K562 (cell line): Measurements from ENCODE around the gene TNPO2. TPM values are rescaled to one million over a fixed set of nuclear protein-coding genes. Genes with fewer than 3 reads are reported as not detected.

Experiments
- ARNT ChIP-seq, 2 experiments: fragments of 450-650 bp; IDR thresholded peaks; 2 replicates each; pipeline ENCODE4 v1.6.1; 2016; ENCODE audit warnings: mild to moderate bottlenecking in 1 of 2
- CHD2 ChIP-seq: IDR thresholded peaks from 2 replicates; pipeline ENCODE4 v1.6.1; 2011; ENCODE audit warnings: low read depth, low read length
- CTBP1 ChIP-seq: fragments of 450-650 bp; IDR thresholded peaks from 2 replicates; pipeline ENCODE4 v1.6.1; 2016; ENCODE audit warnings: borderline replicate concordance
- DDX20 ChIP-seq: fragments of 450-650 bp; IDR thresholded peaks from 2 replicates; pipeline ENCODE4 v1.6.1; 2016; ENCODE audit warnings: missing genetic modification characterization, low read depth, mild to moderate bottlenecking, missing compliant biosample characterization, moderate library complexity
- EP300 ChIP-seq: IDR thresholded peaks from 2 replicates; pipeline ENCODE4 v1.6.1; 2012; ENCODE audit warnings: low read length, improper control_type of control experiment
- GABPA ChIP-seq: fragments of 200-800 bp; sonication (Bioruptor generic); conservative IDR thresholded peaks from 2 replicates; pipeline ENCODE4 v1.6.1; 2016; ENCODE audit warnings: low read depth, missing genetic modification characterization, missing compliant biosample characterization
- GTF2E2 ChIP-seq: fragments of 200-800 bp; sonication (Bioruptor generic); IDR thresholded peaks from 2 replicates; pipeline ENCODE4 v1.6.1; 2016; ENCODE audit warnings: missing genetic modification characterization, missing compliant biosample characterization
- MAFK ChIP-seq: IDR thresholded peaks from 2 replicates; pipeline ENCODE4 v1.6.1; 2011; ENCODE audit warnings: low read length, improper control_type of control experiment
- MAZ ChIP-seq, 2 experiments: fragments of 450-650 bp in 1 of 2; sonication (generic) in 1 of 2; formaldehyde crosslinking; IDR thresholded peaks in 1 of 2; conservative IDR thresholded peaks in 1 of 2; 2 replicates each; pipeline versions ENCODE4 v1.4.0 to v1.5.0; 2020; ENCODE audit warnings: mild to moderate bottlenecking in 1 of 2, missing genetic modification reagents in 1 of 2
- PML ChIP-seq: IDR thresholded peaks from 2 replicates; pipeline ENCODE4 v1.6.1; 2012; ENCODE audit warnings: low read length, inconsistent platforms
- POLR2AphosphoS5 ChIP-seq: IDR thresholded peaks from 2 replicates; pipeline ENCODE4 v1.6.1; 2011; ENCODE audit warnings: mild to moderate bottlenecking, low read depth, low read length, moderate library complexity; ENCODE audit not compliant: control insufficient read depth, insufficient read depth
- RCOR1 ChIP-seq, 2 experiments: IDR thresholded peaks; 2 replicates each; pipeline ENCODE4 v1.6.1; 2012; ENCODE audit warnings: low read depth in 2 of 2, low read length in 2 of 2, borderline replicate concordance in 1 of 2, improper control_type of control experiment in 1 of 2
- polyA plus RNA-seq, 8 experiments: library from polyadenylated mRNA; depleted of rRNA in 4 of 8; stranded (reverse) in 5 of 8; unstranded in 3 of 8; fragments of >200 nt; fragmentation: Nextera tagmentation in 2 of 8; fragmentation: Illumina TruSeq in 1 of 8; extraction: Ambion mirVana in 2 of 8; extraction: Trizol in 1 of 8; gene quantifications; 2 replicates each; pipeline versions ENCODE4 v1.2.1 to v1.2.3, GENCODE V29; 2011 to 2014; ENCODE audit warnings: inconsistent platforms in 1 of 8, missing spikeins in 1 of 8
- total RNA-seq, 7 experiments: library from RNA; depleted of rRNA in 6 of 7; stranded (reverse); fragments of >200 nt in 6 of 7; fragmentation: Illumina TruSeq in 2 of 7; extraction: Trizol in 2 of 7; gene quantifications; 2 replicates each; pipeline versions ENCODE4 v1.2.1 to v1.2.3, GENCODE V29; 2011 to 2021; ENCODE audit warnings: low replicate concordance in 1 of 7
- TF ChIP-seq, protein P1 (sequence below): sonication (generic); formaldehyde crosslinking; IDR thresholded peaks from 2 replicates; pipeline ENCODE4 v1.5.0; 2020; ENCODE audit warnings: missing genetic modification reagents
- TF ChIP-seq, protein P2 (sequence below): fragments of 450-650 bp; formaldehyde crosslinking; IDR thresholded peaks from 2 replicates; pipeline ENCODE4 v1.4.0; 2020; ENCODE audit warnings: mild to moderate bottlenecking, moderate library complexity
- TF ChIP-seq, protein P3 (sequence below): fragments of 450-650 bp; formaldehyde crosslinking; conservative IDR thresholded peaks from 2 replicates; pipeline ENCODE4 v1.4.0; 2022; ENCODE audit warnings: mild to moderate bottlenecking, missing genetic modification characterization
- TF ChIP-seq, protein P4 (sequence below): IDR thresholded peaks from 2 replicates; pipeline ENCODE4 v1.6.1; 2012; ENCODE audit warnings: low read depth, low read length, improper control_type of control experiment, borderline replicate concordance
- TF ChIP-seq, protein P5 (sequence below): fragments of 450-650 bp; IDR thresholded peaks from 2 replicates; pipeline ENCODE4 v1.6.1; 2018; ENCODE audit not compliant: partially characterized antibody

TNPO2 gene
- total and polyA plus RNA-seq, 9 of the 15 experiments (the other 6 are each of a cell fraction or from before 2014, with no cell fraction given) = 6.0 to 126 (median 53.8) TPM

DNA sequence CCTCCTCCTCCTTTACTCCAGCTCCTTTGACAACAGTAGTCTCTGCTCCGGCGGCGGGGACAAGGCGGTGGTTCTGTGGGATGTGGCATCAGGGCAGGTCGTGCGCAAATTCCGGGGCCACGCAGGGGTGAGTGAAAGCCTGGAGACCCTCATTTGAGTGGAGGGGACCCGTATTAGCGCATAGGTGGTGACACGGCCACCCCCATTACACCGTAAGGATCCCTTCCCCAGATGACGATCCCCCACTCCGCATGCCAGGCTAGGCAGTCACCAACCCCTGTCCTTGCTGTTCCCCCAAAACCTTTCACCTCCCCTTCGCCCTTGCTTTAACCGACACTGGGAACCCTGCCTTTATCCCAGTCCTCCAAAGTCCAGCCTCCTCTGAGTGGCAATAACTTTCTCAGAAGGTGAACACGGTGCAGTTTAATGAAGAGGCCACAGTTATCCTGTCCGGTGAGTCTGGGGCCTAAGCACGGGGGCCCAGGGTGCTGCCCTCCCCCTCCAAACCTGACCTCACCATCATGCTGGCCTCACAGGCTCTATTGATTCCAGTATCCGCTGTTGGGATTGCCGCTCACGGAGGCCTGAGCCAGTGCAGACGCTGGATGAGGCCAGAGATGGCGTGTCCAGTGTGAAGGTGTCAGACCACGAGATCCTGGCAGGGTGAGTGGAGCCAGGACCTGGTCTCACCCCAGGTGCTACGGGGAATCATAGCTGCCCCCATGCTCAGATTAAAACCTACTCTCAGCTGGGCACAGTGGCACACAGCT is 53.4 kb downstream of the TNPO2 start (continued):
- TF ChIP-seq MAZ (CRISPR knock-in tag; conservative IDR thresholded peaks at IDR 0.05 in 1 of 2, IDR thresholded peaks at IDR 0.05 in 1 of 2) (0 out of 4 replicates have a peak, but pooled peaks of 1 of the 2 experiments have one; percentile 27), CTBP1 (no peak), RCOR1 (IDR thresholded peaks at IDR 0.05; ENCODE audit: borderline replicate concordance in 1 of 2, low read depth in 2 of 2, low read length in 2 of 2) (no peak), MAFK (no peak), POLR2AphosphoS5 (peak; percentile 41; the same call in 1 of the 2 replicates), GTF2E2 (tag) (no peak), GABPA (no peak), CHD2 (no peak), EP300 (no peak), ARNT (IDR thresholded peaks at IDR 0.05) (no peak), PML (no peak), DDX20 (tag) (no peak)
- TF ChIP-seq, protein P1, sequence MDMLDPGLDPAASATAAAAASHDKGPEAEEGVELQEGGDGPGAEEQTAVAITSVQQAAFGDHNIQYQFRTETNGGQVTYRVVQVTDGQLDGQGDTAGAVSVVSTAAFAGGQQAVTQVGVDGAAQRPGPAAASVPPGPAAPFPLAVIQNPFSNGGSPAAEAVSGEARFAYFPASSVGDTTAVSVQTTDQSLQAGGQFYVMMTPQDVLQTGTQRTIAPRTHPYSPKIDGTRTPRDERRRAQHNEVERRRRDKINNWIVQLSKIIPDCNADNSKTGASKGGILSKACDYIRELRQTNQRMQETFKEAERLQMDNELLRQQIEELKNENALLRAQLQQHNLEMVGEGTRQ (CRISPR knock-in tag) = no peak
- TF ChIP-seq, protein P2, sequence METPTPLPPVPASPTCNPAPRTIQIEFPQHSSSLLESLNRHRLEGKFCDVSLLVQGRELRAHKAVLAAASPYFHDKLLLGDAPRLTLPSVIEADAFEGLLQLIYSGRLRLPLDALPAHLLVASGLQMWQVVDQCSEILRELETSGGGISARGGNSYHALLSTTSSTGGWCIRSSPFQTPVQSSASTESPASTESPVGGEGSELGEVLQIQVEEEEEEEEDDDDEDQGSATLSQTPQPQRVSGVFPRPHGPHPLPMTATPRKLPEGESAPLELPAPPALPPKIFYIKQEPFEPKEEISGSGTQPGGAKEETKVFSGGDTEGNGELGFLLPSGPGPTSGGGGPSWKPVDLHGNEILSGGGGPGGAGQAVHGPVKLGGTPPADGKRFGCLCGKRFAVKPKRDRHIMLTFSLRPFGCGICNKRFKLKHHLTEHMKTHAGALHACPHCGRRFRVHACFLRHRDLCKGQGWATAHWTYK = peak; percentile 58; the same call in 1 of the 2 replicates
- TF ChIP-seq, protein P3, sequence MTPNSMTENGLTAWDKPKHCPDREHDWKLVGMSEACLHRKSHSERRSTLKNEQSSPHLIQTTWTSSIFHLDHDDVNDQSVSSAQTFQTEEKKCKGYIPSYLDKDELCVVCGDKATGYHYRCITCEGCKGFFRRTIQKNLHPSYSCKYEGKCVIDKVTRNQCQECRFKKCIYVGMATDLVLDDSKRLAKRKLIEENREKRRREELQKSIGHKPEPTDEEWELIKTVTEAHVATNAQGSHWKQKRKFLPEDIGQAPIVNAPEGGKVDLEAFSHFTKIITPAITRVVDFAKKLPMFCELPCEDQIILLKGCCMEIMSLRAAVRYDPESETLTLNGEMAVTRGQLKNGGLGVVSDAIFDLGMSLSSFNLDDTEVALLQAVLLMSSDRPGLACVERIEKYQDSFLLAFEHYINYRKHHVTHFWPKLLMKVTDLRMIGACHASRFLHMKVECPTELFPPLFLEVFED (CRISPR knock-in tag) = 0 out of 2 replicates have a peak, but pooled peaks have one; percentile 16
- TF ChIP-seq, protein P4, sequence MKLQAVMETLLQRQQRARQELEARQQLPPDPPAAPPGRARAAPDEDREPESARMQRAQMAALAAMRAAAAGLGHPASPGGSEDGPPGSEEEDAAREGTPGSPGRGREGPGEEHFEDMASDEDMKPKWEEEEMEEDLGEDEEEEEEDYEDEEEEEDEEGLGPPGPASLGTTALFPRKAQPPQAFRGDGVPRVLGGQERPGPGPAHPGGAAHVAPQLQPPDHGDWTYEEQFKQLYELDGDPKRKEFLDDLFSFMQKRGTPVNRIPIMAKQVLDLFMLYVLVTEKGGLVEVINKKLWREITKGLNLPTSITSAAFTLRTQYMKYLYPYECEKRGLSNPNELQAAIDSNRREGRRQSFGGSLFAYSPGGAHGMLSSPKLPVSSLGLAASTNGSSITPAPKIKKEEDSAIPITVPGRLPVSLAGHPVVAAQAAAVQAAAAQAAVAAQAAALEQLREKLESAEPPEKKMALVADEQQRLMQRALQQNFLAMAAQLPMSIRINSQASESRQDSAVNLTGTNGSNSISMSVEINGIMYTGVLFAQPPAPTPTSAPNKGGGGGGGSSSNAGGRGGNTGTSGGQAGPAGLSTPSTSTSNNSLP = no peak
- TF ChIP-seq, protein P5, sequence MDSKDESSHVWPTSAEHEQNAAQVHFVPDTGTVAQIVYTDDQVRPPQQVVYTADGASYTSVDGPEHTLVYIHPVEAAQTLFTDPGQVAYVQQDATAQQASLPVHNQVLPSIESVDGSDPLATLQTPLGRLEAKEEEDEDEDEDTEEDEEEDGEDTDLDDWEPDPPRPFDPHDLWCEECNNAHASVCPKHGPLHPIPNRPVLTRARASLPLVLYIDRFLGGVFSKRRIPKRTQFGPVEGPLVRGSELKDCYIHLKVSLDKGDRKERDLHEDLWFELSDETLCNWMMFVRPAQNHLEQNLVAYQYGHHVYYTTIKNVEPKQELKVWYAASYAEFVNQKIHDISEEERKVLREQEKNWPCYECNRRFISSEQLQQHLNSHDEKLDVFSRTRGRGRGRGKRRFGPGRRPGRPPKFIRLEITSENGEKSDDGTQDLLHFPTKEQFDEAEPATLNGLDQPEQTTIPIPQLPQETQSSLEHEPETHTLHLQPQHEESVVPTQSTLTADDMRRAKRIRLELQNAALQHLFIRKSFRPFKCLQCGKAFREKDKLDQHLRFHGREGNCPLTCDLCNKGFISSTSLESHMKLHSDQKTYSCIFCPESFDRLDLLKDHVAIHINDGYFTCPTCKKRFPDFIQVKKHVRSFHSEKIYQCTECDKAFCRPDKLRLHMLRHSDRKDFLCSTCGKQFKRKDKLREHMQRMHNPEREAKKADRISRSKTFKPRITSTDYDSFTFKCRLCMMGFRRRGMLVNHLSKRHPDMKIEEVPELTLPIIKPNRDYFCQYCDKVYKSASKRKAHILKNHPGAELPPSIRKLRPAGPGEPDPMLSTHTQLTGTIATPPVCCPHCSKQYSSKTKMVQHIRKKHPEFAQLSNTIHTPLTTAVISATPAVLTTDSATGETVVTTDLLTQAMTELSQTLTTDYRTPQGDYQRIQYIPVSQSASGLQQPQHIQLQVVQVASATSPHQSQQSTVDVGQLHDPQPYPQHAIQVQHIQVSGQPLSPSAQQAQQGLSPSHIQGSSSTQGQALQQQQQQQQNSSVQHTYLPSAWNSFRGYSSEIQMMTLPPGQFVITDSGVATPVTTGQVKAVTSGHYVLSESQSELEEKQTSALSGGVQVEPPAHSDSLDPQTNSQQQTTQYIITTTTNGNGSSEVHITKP = peak; percentile 73
